T-helper 2 cell treated with Interferon-gamma antibody and Interleukin-4, amounts not matched to agents 100 ng/mL and 5 ng/mL, for 36 hours (primary cell): ENCODE results near the gene TRANK1. TPM values are rescaled to one million over a fixed set of nuclear protein-coding genes. Genes with fewer than 3 reads are reported as not detected.
"Not testable (repeated sequence)": the region's sequence is repeated elsewhere in the genome, so short reads cannot be mapped to it uniquely, and the experiment has no call there.

Experiments
- intact Hi-C: fragments of 100-400 bp; cut with micrococcal nuclease; formaldehyde crosslinking; loops from one replicate; pipeline ENCODE4 v1.15.1; 2023
- total RNA-seq: library from RNA; stranded (reverse); gene quantifications from 2 replicates; pipeline ENCODE4 v1.2.3, GENCODE V29; 2022

TRANK1 gene
- total RNA-seq, 1 donor from 2014 or later, result 35.4 TPM

DNA sequence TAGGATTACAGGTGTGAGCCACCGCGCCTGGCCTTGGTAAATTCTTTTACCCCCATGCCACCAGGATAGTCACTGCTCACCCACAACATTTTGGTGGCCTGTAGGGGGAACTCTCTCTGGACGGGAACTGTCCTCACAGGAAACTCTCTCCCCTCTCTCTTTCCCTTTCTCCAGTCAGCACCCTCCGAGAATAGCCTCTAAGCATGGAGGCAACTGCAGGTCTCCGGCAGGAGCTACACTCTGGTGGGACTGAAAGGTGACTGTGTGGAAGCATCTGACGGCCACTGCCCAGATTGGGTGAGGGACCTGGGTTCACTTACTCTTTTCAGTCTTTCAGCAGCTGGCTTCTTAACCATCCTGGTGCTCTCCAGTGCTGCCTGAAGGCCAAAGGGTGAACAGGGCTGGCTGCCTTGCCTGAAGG lies 21.3 kb downstream of the TRANK1 start:
- intact Hi-C loops, result no loop called here

DNA sequence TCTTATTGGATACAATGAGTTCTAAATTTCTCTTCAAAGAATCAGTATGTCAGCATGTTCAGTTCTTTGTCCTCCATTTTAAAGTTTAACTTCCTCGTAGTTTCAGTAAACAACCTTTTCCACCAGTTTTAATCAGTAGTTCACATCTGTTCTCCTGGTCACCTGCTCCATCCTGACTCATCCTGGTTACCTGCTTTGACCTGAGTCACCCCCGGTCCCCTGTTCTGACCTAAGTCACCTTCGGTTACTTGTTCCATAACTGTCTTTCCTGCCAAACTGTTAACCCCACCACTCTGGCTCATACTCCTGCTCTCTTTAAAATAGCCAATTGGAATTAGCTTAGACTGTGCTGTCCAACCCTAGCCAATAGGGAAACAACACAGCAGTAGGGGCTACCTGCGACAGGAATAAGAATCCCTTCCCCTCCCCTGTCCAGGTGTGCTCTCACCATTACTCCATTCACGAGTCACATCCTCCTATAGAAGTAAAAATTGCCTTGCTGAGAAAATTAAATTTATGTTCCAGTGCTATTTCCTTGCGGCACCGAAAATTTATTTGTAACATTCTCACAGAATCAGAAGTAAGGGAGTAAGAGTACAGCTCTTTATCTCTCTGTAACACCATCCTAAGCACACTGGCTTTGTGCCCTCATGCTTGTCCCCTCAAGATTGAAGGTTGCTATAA lies 23.8 kb downstream of the TRANK1 start:
- intact Hi-C loops, result no loop called here

- intact Hi-C loops, result no loop called here
These were observed 25.3 kb downstream of the TRANK1 start for GRCh38 chr3:36919439-36920160.

GRCh38 chr3:36918050-36918449 lies 26.8 kb downstream of the TRANK1 start:
- intact Hi-C loops, result no loop called here

GRCh38 chr3:36911990-36912804 lies 32.7 kb downstream of the TRANK1 start:
- intact Hi-C loops, result loop anchor here (1.0 to 2.0 kb wide), 3 partner anchors 33 to 47 kb away; partner anchors contain the start of gene TRANK1

DNA sequence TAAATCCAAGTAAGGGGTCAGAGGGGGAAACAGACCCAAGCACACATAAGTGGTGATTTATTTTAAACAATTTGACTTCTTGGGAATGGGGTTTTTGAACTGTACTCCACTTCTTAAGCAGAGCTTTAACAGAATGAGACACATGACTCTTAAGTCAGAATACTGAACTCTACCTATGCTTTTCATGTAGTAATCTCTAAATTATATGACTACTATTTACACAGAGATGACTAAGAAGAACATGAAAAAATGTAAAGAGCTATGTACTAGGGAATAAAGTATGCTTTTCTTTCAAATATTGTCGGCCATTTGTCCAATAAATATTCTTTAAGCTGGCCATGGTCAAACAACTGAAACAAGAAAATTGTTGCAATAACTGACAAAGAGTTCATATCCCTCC lies 35.2 kb downstream of the TRANK1 start:
- intact Hi-C loops, result no loop called here

DNA sequence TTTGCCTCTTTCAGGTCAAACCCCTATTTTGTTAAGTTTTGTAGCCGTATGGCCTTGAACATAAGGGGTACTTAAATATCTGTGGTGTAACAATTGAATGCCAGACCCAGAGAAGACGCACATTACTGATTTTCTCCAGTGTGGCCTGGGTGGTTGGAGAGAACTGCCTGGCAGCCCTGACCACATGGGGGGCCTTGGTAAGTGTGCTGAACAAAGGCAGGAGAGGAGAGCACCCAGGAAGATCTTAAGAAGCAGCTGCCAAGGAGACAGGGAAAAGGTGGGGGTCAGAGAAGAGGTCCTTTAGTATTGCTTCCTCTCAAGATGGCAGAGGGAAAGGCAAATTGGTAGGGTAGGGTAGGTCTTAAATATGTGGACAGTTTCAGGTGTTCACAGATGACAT lies 35.7 kb downstream of the TRANK1 start:
- intact Hi-C loops, result no loop called here

DNA sequence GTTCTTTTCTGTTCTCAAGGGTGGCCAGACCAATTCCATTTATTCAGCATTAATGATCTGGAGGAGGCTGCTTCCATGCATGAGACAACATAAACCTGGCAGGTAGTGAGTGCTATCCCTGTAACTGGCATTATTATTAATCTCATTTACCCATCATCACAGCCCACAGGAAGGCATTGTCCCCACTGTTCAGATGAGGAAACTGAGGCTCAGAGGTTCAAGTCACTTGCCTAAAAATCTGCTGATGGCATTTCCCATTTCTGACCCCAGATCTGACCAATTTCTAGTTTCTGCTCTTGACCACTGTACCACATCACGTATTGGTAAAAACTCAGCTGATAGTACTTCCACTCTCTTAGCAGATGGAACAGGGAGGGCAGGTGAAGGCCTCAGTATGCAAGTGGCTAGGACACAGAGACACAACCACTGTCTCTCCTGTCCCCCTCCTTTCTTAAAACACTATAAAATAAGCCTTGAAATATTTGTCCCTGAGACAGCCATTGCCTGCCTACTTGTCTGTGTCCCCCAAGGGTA lies 36.1 kb downstream of the TRANK1 start:
- intact Hi-C loops, result loop anchor here (1.0 kb wide), 1 partner anchor 85 kb away; the partner anchor contains the start of genes EPM2AIP1 and MLH1

- intact Hi-C loops, result loop anchor here (1.0 kb wide), 1 partner anchor 85 kb away; the partner anchor contains the start of genes EPM2AIP1 and MLH1
These were observed 36.8 kb downstream of the TRANK1 start for GRCh38 chr3:36907911-36908646.

DNA sequence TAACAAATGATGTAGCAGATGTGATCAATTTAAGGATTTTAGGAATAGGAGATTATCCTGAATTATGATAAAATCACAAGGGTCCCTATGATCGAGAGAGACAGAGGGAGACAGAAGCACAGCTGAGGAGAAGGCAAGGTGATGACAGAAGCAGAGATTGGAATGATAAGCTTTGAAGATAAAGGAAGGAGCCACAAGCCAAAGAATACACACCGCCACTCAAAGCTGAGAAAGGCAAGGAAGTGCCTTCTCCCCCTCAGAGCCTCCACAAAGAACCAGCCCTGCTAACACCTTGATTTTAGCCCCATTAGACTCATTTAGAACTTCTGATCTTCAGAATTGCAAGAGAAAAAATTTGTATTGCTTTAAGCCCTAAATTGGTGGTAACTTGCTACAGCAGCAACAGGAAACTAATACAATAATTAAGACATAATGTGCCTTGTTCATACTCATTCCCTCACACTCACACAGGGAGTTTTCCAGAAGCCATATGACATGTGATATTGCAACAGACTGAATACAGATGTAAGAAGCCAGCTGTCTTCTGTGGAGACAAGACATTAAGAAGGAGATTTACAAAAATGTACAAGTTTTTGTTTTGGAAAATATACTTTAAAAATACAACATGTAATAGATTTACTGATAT lies 38.2 kb downstream of the TRANK1 start:
- intact Hi-C loops, result no loop called here

GRCh38 chr3:36905545-36905944 lies 39.3 kb downstream of the TRANK1 start:
- intact Hi-C loops, result no loop called here

- intact Hi-C loops, result no loop called here
These were observed 40.2 kb downstream of the TRANK1 start for GRCh38 chr3:36904641-36905040.

DNA sequence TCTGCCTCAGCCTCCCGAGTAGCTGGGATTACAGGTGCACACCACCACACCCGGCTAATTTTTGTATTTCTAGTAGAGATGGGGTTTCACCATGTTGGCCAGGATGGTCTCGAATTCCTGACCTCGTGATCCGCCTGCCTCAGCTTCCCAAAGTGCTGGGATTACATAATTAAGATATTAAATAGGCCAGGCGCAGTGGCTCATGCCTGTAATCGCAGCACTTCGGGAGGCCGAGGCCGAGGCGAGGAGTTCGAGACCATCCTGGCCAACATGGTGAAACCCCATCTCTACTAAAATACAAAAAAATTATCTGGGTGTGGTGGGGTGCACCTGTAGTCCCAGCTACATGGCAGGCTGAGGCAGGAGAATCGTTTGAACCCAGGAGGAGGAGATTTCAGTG lies 40.8 kb downstream of the TRANK1 start:
- intact Hi-C loops, result not testable (repeated sequence)

DNA sequence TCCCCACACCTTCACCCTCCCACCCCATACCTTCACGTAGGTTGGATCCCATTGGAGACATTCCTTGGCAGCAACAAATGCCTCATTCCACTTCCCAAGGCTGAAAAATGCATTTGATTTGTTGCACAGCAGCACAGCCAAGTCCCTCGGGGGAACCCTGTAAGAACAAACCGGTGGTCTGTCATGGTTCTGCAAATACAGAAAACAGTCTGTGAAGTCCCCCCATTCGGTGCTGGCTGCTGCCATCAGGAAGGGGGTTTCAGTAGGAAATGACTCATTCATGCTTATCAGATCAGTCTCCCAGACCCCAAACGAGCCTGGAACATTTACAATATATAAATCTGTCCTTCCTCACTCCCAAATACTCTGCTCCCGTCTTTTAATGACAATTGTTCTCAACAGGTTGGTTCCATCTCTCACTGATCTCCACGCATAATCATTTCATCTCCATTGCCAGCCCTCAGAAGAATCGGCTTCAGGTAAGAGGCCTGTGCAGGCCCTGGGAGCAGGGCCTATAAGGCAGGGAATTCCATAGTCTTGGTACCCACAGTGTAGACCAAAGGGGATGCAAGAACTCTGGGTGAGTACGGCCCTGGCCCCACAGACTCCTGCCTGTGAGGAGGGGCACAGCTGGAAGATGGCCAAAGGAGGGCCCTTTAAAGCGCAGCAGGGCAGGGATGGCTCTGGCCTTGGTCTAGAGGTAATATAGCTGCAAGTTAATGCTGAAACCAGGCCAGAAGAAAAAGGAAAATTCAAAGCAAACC lies 41.6 kb downstream of the TRANK1 start:
- intact Hi-C loops, result no loop called here

DNA sequence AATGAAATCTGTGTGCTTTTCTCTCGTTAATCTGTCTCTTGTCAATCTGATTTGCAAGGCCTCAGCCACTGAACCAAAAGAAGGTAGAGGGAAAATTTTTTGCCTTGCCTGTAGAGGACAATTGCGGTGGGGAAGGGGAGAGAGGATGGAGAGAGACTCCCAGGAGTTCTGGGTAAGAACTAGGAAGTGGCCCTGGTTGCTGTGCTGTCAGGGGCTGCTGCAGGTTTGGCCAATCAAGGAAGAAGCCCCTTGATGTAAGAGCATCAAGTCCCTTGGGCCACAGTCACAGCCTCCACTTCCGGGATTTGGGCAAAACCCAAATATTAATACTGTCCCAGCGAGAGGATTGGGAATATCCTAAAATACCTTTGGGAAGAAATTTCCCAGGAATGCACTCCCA lies 43.3 kb downstream of the TRANK1 start:
- intact Hi-C loops, result no loop called here

DNA sequence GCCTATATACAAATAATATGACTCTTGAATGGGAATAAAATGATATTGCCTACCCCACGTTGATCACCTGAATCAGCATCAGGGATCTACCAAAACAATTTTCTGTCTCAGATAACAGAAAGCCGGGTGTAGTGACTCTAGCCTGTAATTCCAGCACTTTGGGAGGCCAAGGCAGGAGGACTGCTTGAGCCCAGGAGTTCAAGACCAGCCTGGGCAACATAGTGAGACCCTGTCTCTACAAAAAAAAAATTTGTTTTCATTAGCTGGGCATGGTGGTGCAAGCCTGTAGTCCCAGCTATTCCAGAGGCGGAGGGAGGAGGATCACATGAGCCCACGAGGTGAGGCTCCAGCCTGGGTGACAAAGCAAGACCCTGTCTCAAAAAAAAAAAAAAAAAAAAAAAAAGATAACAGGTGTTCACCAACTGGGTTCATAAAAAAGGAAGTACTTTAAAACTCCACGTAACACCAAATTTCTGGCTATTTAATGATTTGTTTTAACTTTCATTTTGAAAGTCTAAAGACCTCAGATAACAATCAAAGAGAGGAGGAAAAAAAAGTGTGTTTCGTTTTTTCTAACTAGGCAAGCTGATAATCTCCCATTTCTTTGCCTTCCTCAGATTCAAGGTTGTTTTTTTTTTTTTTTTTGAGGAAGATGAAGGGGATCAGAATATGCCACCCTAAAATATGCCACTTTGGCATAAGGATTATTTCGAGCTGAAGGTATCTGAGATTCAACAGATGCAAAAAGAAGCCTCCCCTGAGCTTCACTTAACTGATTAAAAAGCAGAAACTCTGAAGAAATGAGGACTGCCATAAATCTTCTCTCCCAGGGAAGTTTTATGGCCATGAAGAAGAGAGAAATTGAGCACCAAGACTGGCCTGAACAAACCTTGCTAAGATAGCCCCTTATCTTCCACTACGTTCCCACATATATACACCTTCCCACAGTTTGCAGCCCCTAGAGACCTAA lies 44.1 kb downstream of the TRANK1 start:
- intact Hi-C loops, result no loop called here

DNA sequence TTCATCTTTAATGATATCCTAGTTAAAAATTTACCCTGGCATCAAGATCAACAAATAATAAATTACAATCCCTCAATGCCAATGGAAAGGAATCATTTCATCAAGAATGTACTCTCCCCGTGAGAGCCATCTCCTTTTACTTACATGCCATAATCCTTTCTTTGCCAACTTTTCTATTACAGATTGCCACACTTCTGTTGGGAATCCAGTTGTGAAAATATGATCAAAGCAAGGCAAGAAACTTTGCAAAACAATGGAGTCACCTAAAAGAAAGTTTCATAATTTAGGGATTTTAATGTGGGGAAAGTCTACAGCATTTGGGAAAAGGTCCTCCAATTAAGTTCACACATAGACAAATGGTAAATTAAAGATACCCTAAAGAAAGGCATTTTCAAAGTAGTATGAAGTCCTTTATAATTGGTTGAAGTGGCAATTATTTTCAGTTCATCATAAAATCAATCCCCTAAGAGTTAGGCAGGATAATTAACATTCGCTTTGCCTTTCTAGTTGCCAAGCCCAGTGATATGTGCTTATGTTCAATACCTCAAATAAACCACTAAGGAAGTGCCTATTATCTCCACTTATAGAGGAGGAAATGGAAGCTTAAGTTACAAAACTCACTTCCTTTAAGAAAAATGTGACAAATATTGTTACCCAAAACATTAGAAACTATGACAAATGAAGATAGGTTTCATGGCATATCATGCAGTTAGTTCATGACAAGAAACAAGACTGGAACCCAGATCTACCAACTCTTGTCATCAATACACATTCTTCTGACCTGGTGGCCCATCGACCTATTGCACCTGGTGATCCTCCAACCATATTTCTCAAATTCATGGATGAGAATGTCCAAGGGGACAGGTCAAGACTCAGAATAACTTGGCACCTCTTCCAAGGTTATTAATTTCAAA lies 49.1 kb downstream of the TRANK1 start:
- intact Hi-C loops, result loop anchor here (1.0 kb wide), 1 partner anchor 19 kb away; no protein-coding TSS in a partner anchor
